SH-SY5Y (cell line): ENCODE data around the gene KRT82.

ENCODE experiments used
- GATA2 ChIP-seq: IDR thresholded peaks from 2 replicates; pipeline ENCODE4 v1.6.1; 2011; ENCODE audit warnings: mild to moderate bottlenecking, low read depth, low read length
- GATA3 ChIP-seq: IDR thresholded peaks from 2 replicates; pipeline ENCODE4 v1.6.1; 2011; ENCODE audit warnings: low read depth, mild to moderate bottlenecking, low read length, moderate library complexity

GRCh38 chr12:52407918-52408317 is 1.8 kb upstream of the KRT82 start:
- TF ChIP-seq GATA2 (no peak), GATA3 (no peak)
